Psoas muscle (tissue), 8 donors: ENCODE data around the gene PPP1R15A. TPM values are rescaled to one million over a fixed set of nuclear protein-coding genes. Genes with fewer than 3 reads are reported as not detected.
A peak's percentile ranks its signal among the peaks of the same experiment; 100 is the strongest.

ENCODE experiments used
- ATAC-seq, 4 donors: fragments of 200-7000 bp; cut with Tn5 transposase; one replicate each; pipeline ENCODE4 v1.9.1; 2020; ENCODE audit warnings: moderate library complexity in 3 of 4, mild to moderate bottlenecking in 2 of 4
- DNase-seq, 2 donors: peaks; one replicate each; pipeline ENCODE4 v3.0.0-alpha.2; 2020
- H3K27ac ChIP-seq: fragments of 200-600 bp; one replicate; pipeline ENCODE4 v1.8.0; 2022
- H3K27me3 ChIP-seq, 3 donors: fragments of 200-600 bp in 1 of 3; one replicate each; pipeline versions ENCODE4 v1.6.1 to v1.8.0; 2013 to 2022; ENCODE audit warnings: low read length in 2 of 3, mild to moderate bottlenecking in 2 of 3, moderate library complexity in 1 of 3; ENCODE audit not compliant: insufficient read depth in 3 of 3
- H3K36me3 ChIP-seq, 2 donors: fragments of 200-600 bp in 1 of 2; one replicate each; pipeline versions ENCODE4 v1.6.1 to v1.8.0; 2013 to 2022; ENCODE audit warnings: low read depth in 1 of 2, mild to moderate bottlenecking in 1 of 2, moderate library complexity in 1 of 2; ENCODE audit not compliant: insufficient read depth in 1 of 2
- H3K4me1 ChIP-seq: fragments of 200-600 bp; one replicate; pipeline ENCODE4 v1.8.0; 2022
- H3K4me3 ChIP-seq: fragments of 200-600 bp; one replicate; pipeline ENCODE4 v1.8.0; 2022; ENCODE audit warnings: mild to moderate bottlenecking
- H3K9me3 ChIP-seq: fragments of 200-600 bp; one replicate; pipeline ENCODE4 v1.8.0; 2022
- WGBS, 3 donors: extraction: QIAGEN DNeasy Blood & Tissue Kit; methylation state at CpG; one replicate each; pipeline versions ENCODE4 v1.1.6 to v1.1.7; 2013; 5-methylcytosine and 5-hydroxymethylcytosine counted together
- intact Hi-C, 2 donors: fragments of 100-400 bp; cut with DNase I; formaldehyde crosslinking; loops; one replicate each; pipeline versions ENCODE4 v1.11.0 to v1.14.2; 2022
- long read RNA-seq, 2 donors: library from polyadenylated mRNA; unstranded; transcript quantifications; one replicate each; pipeline ENCODE4 v2.0.0, GENCODE V29; 2021
- polyA plus RNA-seq, 3 donors: library from polyadenylated mRNA; stranded (reverse); fragments of 200-250 nt; gene quantifications; one replicate each; pipeline ENCODE4 v1.2.3, GENCODE V29; 2013
- total RNA-seq, 4 donors: library from RNA; stranded (reverse); fragmentation: NEBNext Ultra II Directional in 2 of 4; extraction: Animal tissue kit (Norgen Biotek cat#: 25700) in 2 of 4; gene quantifications; one replicate each; pipeline versions ENCODE4 v1.2.1 to v1.2.4, GENCODE V29; 2021 to 2023
- TF ChIP-seq, protein P1 (sequence below): fragments of 200-600 bp; IDR thresholded peaks from one replicate; pipeline ENCODE4 v1.8.0; 2022; ENCODE audit warnings: antibody characterized with exemption
- donor health status: healthy with polysubstance abuse.
- donor health status: DM: no; HTN: no; CAD: no; lungs with moderate emphysema.
- donor health status: Bipolar disorder and iron deficiency.
- donor health status: healthy.
- donor health status: DM: yes; HTN: yes; CAD: no.
- donor health status: DM: no; HTN: no; CAD: no.
- donor health status: DM: no; HTN: no; CAD: no.
- donor health status: DM: yes; HTN: yes; CAD: no.

Gene PPP1R15A
- total RNA-seq (10 to 100 TPM; 34.5 to 93.4 (median 41.3) TPM), polyA plus RNA-seq (10 to 100 TPM; 61.1 to 86.3 (median 83.7) TPM)
- long read RNA-seq, donor 1, transcript PPP1R15A-201 (3 exons, 2,378 nt): major isoform, 112 of 125 reads
- long read RNA-seq, donor 1, partial matches to known transcripts: 9 of 125 reads
- long read RNA-seq, donor 1, other reads (novel, unspliced or antisense): 3 of 125 reads
- long read RNA-seq, donor 2, transcript PPP1R15A-201 (3 exons, 2,378 nt): major isoform, 655 of 736 reads
- long read RNA-seq, donor 2, partial matches to known transcripts: 72 of 736 reads
- long read RNA-seq, donor 2, other reads (novel, unspliced or antisense): 7 of 736 reads

- WGBS, 3 donors: 0% methylated on average over 53 of the region's 53 CpGs
- Histone ChIP-seq H3K36me3 (peaks cover 0 to 40% of the 10 kb centered on the region in 2 donors), H3K4me1 (peaks cover 38% of the 10 kb centered on the region), H3K4me3 (peak within 1 kb of the TSS; percentile 99), H3K9me3 (no peaks in the 10 kb centered on the region), H3K27ac (peak within 1 kb of the TSS; percentile 100), H3K27me3 (no peaks in the 10 kb centered on the region)
- DNase-seq (peak; percentile 97 to 99), ATAC-seq (peak; percentile 69 to 77 (median 74))
- TF ChIP-seq, protein P1, sequence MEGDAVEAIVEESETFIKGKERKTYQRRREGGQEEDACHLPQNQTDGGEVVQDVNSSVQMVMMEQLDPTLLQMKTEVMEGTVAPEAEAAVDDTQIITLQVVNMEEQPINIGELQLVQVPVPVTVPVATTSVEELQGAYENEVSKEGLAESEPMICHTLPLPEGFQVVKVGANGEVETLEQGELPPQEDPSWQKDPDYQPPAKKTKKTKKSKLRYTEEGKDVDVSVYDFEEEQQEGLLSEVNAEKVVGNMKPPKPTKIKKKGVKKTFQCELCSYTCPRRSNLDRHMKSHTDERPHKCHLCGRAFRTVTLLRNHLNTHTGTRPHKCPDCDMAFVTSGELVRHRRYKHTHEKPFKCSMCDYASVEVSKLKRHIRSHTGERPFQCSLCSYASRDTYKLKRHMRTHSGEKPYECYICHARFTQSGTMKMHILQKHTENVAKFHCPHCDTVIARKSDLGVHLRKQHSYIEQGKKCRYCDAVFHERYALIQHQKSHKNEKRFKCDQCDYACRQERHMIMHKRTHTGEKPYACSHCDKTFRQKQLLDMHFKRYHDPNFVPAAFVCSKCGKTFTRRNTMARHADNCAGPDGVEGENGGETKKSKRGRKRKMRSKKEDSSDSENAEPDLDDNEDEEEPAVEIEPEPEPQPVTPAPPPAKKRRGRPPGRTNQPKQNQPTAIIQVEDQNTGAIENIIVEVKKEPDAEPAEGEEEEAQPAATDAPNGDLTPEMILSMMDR: peak; percentile 20
- intact Hi-C loops: loop anchor here in 1 of 2 donors (5.0 kb wide), 1 partner anchor 95 kb away; the partner anchor contains the start of gene FTL
Observed at GRCh38 chr19:48872182-48872883, at the start of gene PPP1R15A. PPP1R15A (plus strand) TSS chr19:48872421; CDS start chr19:48873234, 813 bp downstream.

DNA sequence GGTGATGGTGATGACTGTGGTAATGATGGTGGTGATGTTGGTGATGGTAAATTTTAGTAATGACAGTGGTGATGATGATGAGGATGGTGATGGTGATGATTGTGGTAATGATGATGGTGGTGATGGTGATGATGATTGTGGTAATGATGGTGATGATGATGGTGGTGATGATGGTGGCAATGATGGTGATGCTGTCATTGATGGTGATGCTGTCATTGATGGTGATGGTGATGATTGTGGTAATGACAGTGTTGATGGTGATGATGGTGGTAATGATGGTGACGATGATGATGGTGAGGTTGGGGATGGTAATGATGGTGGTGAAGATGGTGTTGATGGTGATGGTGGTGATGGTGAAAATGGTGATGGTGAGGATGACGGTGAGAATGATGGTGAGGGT is 49.7 kb upstream of the PPP1R15A start:
- WGBS, 3 donors: 97 to 100% (median 98%) methylated on average over 2 of the region's 2 CpGs
- TF ChIP-seq, protein P1: no peak
- H3K4me1 ChIP-seq: peaks cover 9% of the 10 kb centered on the region
- ATAC-seq: no peak
- no peak overlapping the region for H3K4me3 ChIP-seq
- H3K27me3 ChIP-seq: no peaks in the 10 kb centered on the region
- DNase-seq: no peak
- intact Hi-C loops: no loop called here
- no peak overlapping the region for H3K27ac ChIP-seq
- H3K9me3 ChIP-seq: no peaks in the 10 kb centered on the region
- no peaks in the 10 kb centered on the region for H3K36me3 ChIP-seq

DNA sequence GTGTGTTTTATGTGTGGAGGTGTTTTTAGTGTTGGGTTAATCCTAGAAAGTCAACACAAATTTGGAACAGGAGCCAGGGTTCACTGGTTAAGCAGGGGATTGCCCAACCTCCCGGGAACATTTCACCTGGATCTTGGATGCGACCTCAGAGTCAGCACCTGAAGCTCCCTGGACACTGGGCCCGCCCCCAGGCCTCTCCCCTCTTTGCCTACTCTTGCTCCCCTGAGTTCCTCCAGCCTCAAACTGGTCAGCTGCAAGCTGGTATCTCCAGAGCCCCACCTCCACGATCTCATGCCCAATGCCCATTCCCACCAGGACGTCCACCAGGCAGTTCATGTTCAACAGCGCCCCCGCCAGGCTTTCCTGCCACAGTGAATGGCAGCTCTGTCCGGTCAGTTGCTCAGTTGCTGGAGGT is 45.6 kb upstream of the PPP1R15A start:
- no peaks in the 10 kb centered on the region for H3K27me3 ChIP-seq
- 71 to 80% (median 79%) methylated on average over 8 of the region's 8 CpGs for WGBS, 3 donors
- no peak overlapping the region for H3K27ac ChIP-seq
- intact Hi-C loops: no loop called here
- H3K36me3 ChIP-seq: no peaks in the 10 kb centered on the region
- ATAC-seq: peak in 2 of 4 donors; percentile 30 to 66
- H3K4me3 ChIP-seq: no peak overlapping the region
- H3K4me1 ChIP-seq: no peaks in the 10 kb centered on the region
- no peaks in the 10 kb centered on the region for H3K9me3 ChIP-seq
- DNase-seq: no peak
- TF ChIP-seq, protein P1: no peak

DNA sequence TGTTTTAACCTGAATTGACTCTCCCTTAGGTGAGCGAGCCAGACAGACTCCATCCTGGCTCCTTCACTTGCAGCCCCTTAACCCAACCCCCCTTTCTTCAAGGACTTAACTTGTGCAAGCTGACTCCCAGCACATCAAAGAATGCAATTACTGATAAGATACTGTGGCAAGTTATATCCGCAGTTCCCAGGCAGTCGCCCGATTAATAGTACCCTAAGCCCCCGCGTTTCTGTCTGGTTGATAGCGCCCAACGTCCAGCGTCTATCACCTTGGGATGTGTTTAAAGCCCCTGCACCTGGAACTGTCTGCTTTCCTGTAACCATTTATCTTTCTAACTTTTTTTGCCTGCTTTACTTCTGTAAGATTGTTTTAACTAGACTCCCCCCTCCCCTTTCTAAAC is 42.1 kb upstream of the PPP1R15A start:
- no peak for DNase-seq
- H3K4me3 ChIP-seq: no peak overlapping the region
- H3K27me3 ChIP-seq: no peaks in the 10 kb centered on the region
- TF ChIP-seq, protein P1: no peak
- no peaks in the 10 kb centered on the region for H3K9me3 ChIP-seq
- H3K4me1 ChIP-seq: no peaks in the 10 kb centered on the region
- no peak for ATAC-seq
- no peak overlapping the region for H3K27ac ChIP-seq
- H3K36me3 ChIP-seq: no peaks in the 10 kb centered on the region
- 80 to 83% (median 80%) methylated on average over 9 of the region's 9 CpGs for WGBS, 3 donors
- intact Hi-C loops: loop anchor here in 1 of 2 donors (10.0 kb wide), 1 partner anchor 155 kb away; the partner anchor contains the start of gene NTN5
